SK-N-SH treated with all-trans-retinoic acid at 6 μM for 48 hours (cell line): ENCODE measurements around the gene GPN1.

Source experiments
- ATAC-seq: fragments of 200-7000 bp; cut with Tn5 transposase; 3 replicates; pipeline ENCODE4 v1.9.1; 2020; ENCODE audit warnings: mild to moderate bottlenecking, moderate library complexity
- ARNTL ChIP-seq: fragments of 450-650 bp; formaldehyde crosslinking; IDR thresholded peaks from 2 replicates; pipeline ENCODE4 v1.5.0; 2020; ENCODE audit warnings: low read depth, mild to moderate bottlenecking, moderate library complexity, borderline replicate concordance
- CREB5 ChIP-seq: fragments of 250-450 bp; sonication (Bioruptor Pico); IDR thresholded peaks from 2 replicates; pipeline ENCODE4 v1.5.1; 2020; ENCODE audit warnings: low read depth, mild to moderate bottlenecking, moderate library complexity
- CSDC2 ChIP-seq: fragments of 250-450 bp; sonication (Bioruptor Pico); IDR thresholded peaks from 2 replicates; pipeline ENCODE4 v1.5.0; 2020; ENCODE audit warnings: mild to moderate bottlenecking, moderate library complexity
- ESRRG ChIP-seq: fragments of 250-450 bp; sonication (Bioruptor Pico); IDR thresholded peaks from 2 replicates; pipeline ENCODE4 v1.6.1; 2021; ENCODE audit warnings: mild to moderate bottlenecking
- GLIS3 ChIP-seq: fragments of 250-450 bp; sonication (Bioruptor Pico); IDR thresholded peaks from 2 replicates; pipeline ENCODE4 v1.5.0; 2020; ENCODE audit warnings: mild to moderate bottlenecking, moderate library complexity
- ISL1 ChIP-seq: fragments of 250-450 bp; sonication (Bioruptor Pico); IDR thresholded peaks from 2 replicates; pipeline ENCODE4 v2.1.2; 2022; ENCODE audit warnings: mild to moderate bottlenecking, moderate library complexity
- OSR1 ChIP-seq: fragments of 250-450 bp; sonication (Bioruptor Pico); IDR thresholded peaks from 2 replicates; pipeline ENCODE4 v1.8.0; 2022; ENCODE audit warnings: moderate library complexity, mild to moderate bottlenecking, inconsistent platforms
- PATZ1 ChIP-seq: fragments of 250-450 bp; sonication (Bioruptor Pico); IDR thresholded peaks from 2 replicates; pipeline ENCODE4 v1.8.0; 2020; ENCODE audit warnings: mild to moderate bottlenecking, moderate library complexity, borderline replicate concordance
- PPARA ChIP-seq: fragments of 250-450 bp; sonication (Bioruptor Pico); IDR thresholded peaks from 2 replicates; pipeline ENCODE4 v1.5.0; 2020; ENCODE audit warnings: mild to moderate bottlenecking, borderline replicate concordance
- RARB ChIP-seq: fragments of 250-450 bp; sonication (Bioruptor Pico); IDR thresholded peaks from 2 replicates; pipeline ENCODE4 v1.8.0; 2021; ENCODE audit warnings: mild to moderate bottlenecking, moderate library complexity
- SNAI2 ChIP-seq: fragments of 250-450 bp; sonication (Bioruptor Pico); IDR thresholded peaks from 2 replicates; pipeline ENCODE4 v1.5.0; 2020; ENCODE audit warnings: mild to moderate bottlenecking, moderate library complexity
- TCF4 ChIP-seq: fragments of 250-450 bp; sonication (Bioruptor Pico); IDR thresholded peaks from 2 replicates; pipeline ENCODE4 v1.8.0; 2021; ENCODE audit warnings: mild to moderate bottlenecking, moderate library complexity, borderline replicate concordance
- TOX ChIP-seq: fragments of 250-450 bp; sonication (Bioruptor Pico); IDR thresholded peaks from 2 replicates; pipeline ENCODE4 v1.8.0; 2021; ENCODE audit warnings: mild to moderate bottlenecking, moderate library complexity, borderline replicate concordance
- TSHZ2 ChIP-seq: fragments of 250-450 bp; sonication (Bioruptor Pico); IDR thresholded peaks from 2 replicates; pipeline ENCODE4 v1.5.0; 2020; ENCODE audit warnings: mild to moderate bottlenecking, moderate library complexity
- ZC3H10 ChIP-seq: fragments of 250-450 bp; sonication (Bioruptor Pico); IDR thresholded peaks from 2 replicates; pipeline ENCODE4 v1.5.1; 2021; ENCODE audit warnings: mild to moderate bottlenecking, moderate library complexity
- ZFP30 ChIP-seq: fragments of 450-650 bp; formaldehyde crosslinking; IDR thresholded peaks from 2 replicates; pipeline ENCODE4 v1.5.0; 2022; ENCODE audit warnings: mild to moderate bottlenecking, moderate library complexity
- ZNF70 ChIP-seq: fragments of 450-650 bp; formaldehyde crosslinking; IDR thresholded peaks from 2 replicates; pipeline ENCODE4 v1.5.0; 2020; ENCODE audit warnings: mild to moderate bottlenecking, moderate library complexity
- ZNF8 ChIP-seq: fragments of 450-650 bp; formaldehyde crosslinking; IDR thresholded peaks from 2 replicates; pipeline ENCODE4 v1.5.0; 2020; ENCODE audit warnings: mild to moderate bottlenecking, moderate library complexity
- TF ChIP-seq, protein P1 (sequence below): fragments of 250-450 bp; sonication (Bioruptor Pico); IDR thresholded peaks from 2 replicates; pipeline ENCODE4 v1.8.0; 2021; ENCODE audit warnings: low read depth, mild to moderate bottlenecking, moderate library complexity, borderline replicate concordance
- TF ChIP-seq, protein P2 (sequence below): fragments of 250-450 bp; sonication (Bioruptor Pico); IDR thresholded peaks from 2 replicates; pipeline ENCODE4 v1.5.1; 2021; ENCODE audit warnings: mild to moderate bottlenecking, moderate library complexity

The GPN1 gene

DNA sequence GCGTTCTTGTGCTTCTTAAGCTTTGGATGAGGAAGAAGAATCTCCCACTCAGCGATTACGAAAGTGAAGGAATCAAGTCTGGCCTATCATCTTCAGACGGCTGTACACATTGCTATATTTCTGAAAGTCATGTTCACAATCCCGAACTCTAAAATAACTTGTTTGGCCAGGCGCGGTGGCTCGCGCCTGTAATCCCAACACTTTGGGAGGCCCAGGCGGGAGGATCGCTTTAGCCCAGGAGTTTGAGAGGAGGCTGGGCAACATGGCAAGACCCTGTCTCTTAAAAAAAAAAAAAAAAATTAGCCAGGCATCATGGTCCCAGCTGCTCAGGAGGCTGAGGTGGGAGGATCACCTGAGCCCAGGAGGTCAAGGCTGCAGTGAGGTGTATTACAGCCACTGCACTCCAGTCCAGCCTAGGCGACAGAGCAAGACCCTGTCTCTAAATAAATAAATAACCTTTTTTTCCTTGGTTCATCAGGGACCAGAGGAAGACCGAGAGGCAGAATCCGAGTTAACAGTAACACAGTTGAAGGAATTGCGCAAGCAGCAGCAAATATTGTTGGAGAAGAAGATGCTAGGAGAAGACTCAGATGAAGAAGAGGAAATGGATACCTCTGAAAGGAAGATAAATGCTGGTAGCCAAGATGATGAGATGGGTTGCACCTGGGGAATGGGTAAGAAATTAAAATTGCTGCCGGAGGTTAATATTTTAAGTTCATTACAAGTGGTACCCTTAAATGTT is 35.9 kb downstream of the GPN1 start:
- TF ChIP-seq OSR1 (no peak), ZNF8 (CRISPR knock-in tag) (no peak), CSDC2 (CRISPR knock-in tag) (no peak), ZNF70 (no peak), CREB5 (CRISPR knock-in tag) (no peak), GLIS3 (CRISPR knock-in tag) (no peak), PATZ1 (CRISPR knock-in tag) (no peak), ESRRG (CRISPR knock-in tag) (no peak)
- TF ChIP-seq, protein P1, sequence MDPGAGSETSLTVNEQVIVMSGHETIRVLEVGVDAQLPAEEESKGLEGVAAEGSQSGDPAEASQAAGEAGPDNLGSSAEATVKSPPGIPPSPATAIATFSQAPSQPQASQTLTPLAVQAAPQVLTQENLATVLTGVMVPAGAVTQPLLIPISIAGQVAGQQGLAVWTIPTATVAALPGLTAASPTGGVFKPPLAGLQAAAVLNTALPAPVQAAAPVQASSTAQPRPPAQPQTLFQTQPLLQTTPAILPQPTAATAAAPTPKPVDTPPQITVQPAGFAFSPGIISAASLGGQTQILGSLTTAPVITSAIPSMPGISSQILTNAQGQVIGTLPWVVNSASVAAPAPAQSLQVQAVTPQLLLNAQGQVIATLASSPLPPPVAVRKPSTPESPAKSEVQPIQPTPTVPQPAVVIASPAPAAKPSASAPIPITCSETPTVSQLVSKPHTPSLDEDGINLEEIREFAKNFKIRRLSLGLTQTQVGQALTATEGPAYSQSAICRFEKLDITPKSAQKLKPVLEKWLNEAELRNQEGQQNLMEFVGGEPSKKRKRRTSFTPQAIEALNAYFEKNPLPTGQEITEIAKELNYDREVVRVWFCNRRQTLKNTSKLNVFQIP = no peak
- TF ChIP-seq, protein P2, sequence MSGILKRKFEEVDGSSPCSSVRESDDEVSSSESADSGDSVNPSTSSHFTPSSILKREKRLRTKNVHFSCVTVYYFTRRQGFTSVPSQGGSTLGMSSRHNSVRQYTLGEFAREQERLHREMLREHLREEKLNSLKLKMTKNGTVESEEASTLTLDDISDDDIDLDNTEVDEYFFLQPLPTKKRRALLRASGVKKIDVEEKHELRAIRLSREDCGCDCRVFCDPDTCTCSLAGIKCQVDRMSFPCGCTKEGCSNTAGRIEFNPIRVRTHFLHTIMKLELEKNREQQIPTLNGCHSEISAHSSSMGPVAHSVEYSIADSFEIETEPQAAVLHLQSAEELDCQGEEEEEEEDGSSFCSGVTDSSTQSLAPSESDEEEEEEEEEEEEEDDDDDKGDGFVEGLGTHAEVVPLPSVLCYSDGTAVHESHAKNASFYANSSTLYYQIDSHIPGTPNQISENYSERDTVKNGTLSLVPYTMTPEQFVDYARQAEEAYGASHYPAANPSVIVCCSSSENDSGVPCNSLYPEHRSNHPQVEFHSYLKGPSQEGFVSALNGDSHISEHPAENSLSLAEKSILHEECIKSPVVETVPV = no peak
- ATAC-seq = no peak

DNA sequence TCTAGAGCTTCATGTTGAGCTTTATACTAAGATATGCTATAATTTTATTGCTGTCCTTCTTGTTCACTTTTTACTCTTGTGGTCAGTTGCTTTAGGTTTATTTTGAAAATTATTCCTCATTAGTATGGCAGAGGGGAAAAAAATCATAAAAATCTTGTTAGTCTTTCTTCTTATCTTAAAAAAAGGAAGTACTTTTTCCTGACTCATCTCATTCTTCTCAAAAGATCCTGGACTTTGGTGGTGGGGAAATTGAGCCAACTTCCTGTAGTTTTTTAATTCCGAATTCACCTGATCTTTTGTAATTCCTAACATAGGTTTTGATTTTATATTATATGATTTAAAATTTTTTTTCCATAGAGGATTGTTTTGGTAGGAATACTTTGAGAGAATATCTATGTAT is 38.6 kb downstream of the GPN1 start:
- TF ChIP-seq TCF4 (CRISPR knock-in tag) (no peak), ISL1 (no peak), PPARA (CRISPR knock-in tag) (no peak), TSHZ2 (CRISPR knock-in tag) (no peak), TOX (no peak), ZNF8 (CRISPR knock-in tag) (no peak), ZC3H10 (CRISPR knock-in tag) (no peak), SNAI2 (CRISPR knock-in tag) (no peak), ZFP30 (CRISPR knock-in tag) (no peak)
- TF ChIP-seq, protein P1 = no peak
- ATAC-seq = no peak

DNA sequence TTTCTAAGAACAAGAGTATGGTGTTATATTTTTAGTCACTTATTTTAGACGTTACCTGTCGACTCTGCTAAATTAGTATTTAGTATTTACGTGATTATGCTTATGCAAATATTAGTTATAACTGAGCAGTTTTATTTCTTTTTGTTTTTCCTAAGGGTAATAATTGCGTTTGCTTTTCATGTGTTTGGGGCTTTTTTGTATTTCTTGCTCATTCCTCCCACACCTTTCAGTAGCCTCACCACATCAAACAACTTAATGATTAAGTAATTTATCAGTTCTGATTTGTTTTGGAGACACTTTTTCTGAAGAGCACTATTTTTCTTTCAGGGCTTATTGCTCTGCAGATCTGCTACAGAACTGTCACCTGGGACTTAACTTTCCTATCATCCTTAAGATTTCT is 42.4 kb downstream of the GPN1 start:
- no peak for ATAC-seq
- TF ChIP-seq GLIS3 (CRISPR knock-in tag) (no peak), ZC3H10 (CRISPR knock-in tag) (no peak), ARNTL (CRISPR knock-in tag) (no peak), SNAI2 (CRISPR knock-in tag) (no peak), CREB5 (CRISPR knock-in tag) (no peak), RARB (CRISPR knock-in tag) (no peak), PPARA (CRISPR knock-in tag) (no peak), TSHZ2 (CRISPR knock-in tag) (no peak)
- TF ChIP-seq, protein P1 = no peak
